H1 (cell line): Measurements from ENCODE around the gene LHFPL3. TPM values are rescaled to one million over a fixed set of nuclear protein-coding genes. Genes with fewer than 3 reads are reported as not detected.

ENCODE experiments used
- CTCF ChIA-PET: fragments of 300-600 bp; sonication (Branson Sonifier 250); formaldehyde crosslinking; loops from one replicate; lab custom pipeline; 2021; ENCODE audit not compliant: partially characterized antibody; lab: Charles Lee
- POLR2A ChIA-PET: fragments of 300-600 bp; sonication (Branson Sonifier 250); formaldehyde crosslinking; loops from one replicate; lab custom pipeline; 2021; ENCODE audit warnings: inconsistent platforms; ENCODE audit not compliant: partially characterized antibody; lab: Charles Lee
- DNase-seq, 2 experiments: peaks; one replicate each; pipeline versions ENCODE4 v3.0.0 to v3.0.0-alpha.2; 2010 to 2022; ENCODE audit warnings: low spot score in 2 of 2, low read depth in 1 of 2, mixed read lengths in 1 of 2
- FAIRE-seq: peaks from 2 replicates; lab custom pipeline; 2011; peaks lifted over from hg19 to GRCh38; lab: Jason Lieb, UNC
- H2AFZ ChIP-seq: 2 replicates; pipeline ENCODE4 v1.8.1; 2012; ENCODE audit warnings: low read length, inconsistent platforms
- H2AK5ac ChIP-seq: 2 replicates; pipeline ENCODE4 v1.6.1; 2013; ENCODE audit warnings: low read depth, low read length
- H2BK120ac ChIP-seq: replicated peaks from 2 replicates; pipeline ENCODE3; 2013; ENCODE audit warnings: low read depth, low read length, inconsistent platforms
- H2BK12ac ChIP-seq: 2 replicates; pipeline ENCODE4 v1.6.1; 2013; ENCODE audit warnings: low read depth, low read length
- H2BK15ac ChIP-seq: 2 replicates; pipeline ENCODE4 v1.6.1; 2013; ENCODE audit warnings: low read length
- H2BK20ac ChIP-seq: 2 replicates; pipeline ENCODE4 v1.6.1; 2013; ENCODE audit warnings: low read length
- H2BK5ac ChIP-seq: 2 replicates; pipeline ENCODE4 v1.6.1; 2013; ENCODE audit warnings: low read depth, low read length
- H3K14ac ChIP-seq: 2 replicates; pipeline ENCODE4 v1.6.1; 2013; ENCODE audit warnings: inconsistent platforms; ENCODE audit not compliant: insufficient read length
- H3K18ac ChIP-seq: 2 replicates; pipeline ENCODE4 v1.6.1; 2013; ENCODE audit warnings: low read length; ENCODE audit errors: extremely low read depth
- H3K23ac ChIP-seq: 2 replicates; pipeline ENCODE4 v1.6.1; 2013; ENCODE audit warnings: inconsistent platforms; ENCODE audit not compliant: insufficient read length
- H3K23me2 ChIP-seq: 2 replicates; pipeline ENCODE4 v1.6.1; 2013; ENCODE audit warnings: low read depth, low read length
- H3K27ac ChIP-seq: 2 replicates; pipeline ENCODE4 v1.6.1; 2011; ENCODE audit warnings: low read depth, low read length, inconsistent platforms
- H3K27me3 ChIP-seq, 4 experiments: replicated peaks in 1 of 4; 1 replicate in 1 of 4; 2 replicates in 3 of 4; pipeline versions ENCODE4 v1.6.1 to v1.8.1; 2011 to 2013; ENCODE audit warnings: low read length in 3 of 4, mild to moderate bottlenecking in 3 of 4, inconsistent platforms in 2 of 4, mixed read lengths in 2 of 4, moderate library complexity in 1 of 4; ENCODE audit not compliant: control insufficient read depth in 3 of 4, insufficient read depth in 3 of 4; ENCODE audit errors: extremely low read depth in 1 of 4
- H3K36me3 ChIP-seq, 4 experiments: 2 replicates each; pipeline versions ENCODE4 v1.6.1 to v1.8.1; 2011 to 2013; ENCODE audit warnings: mild to moderate bottlenecking in 4 of 4, low read length in 3 of 4, moderate library complexity in 2 of 4, control low read depth in 1 of 4, inconsistent platforms in 1 of 4; ENCODE audit not compliant: insufficient read depth in 4 of 4, control insufficient read depth in 2 of 4
- H3K4ac ChIP-seq: replicated peaks from 2 replicates; pipeline ENCODE3; 2013; ENCODE audit warnings: low read length, low read depth, mixed read lengths, inconsistent platforms; ENCODE audit not compliant: insufficient read length
- H3K4me1 ChIP-seq, 4 experiments: replicated peaks in 1 of 4; 1 replicate in 1 of 4; 2 replicates in 3 of 4; pipeline versions ENCODE4 v1.6.1 to v1.8.1; 2011 to 2013; ENCODE audit warnings: low read length in 3 of 4, inconsistent platforms in 2 of 4, mixed read lengths in 1 of 4; ENCODE audit not compliant: insufficient read depth in 4 of 4, control insufficient read depth in 3 of 4
- H3K4me2 ChIP-seq, 2 experiments: 2 replicates each; pipeline versions ENCODE4 v1.6.1 to v1.8.1; 2011 to 2013; ENCODE audit warnings: low read depth in 2 of 2, low read length in 2 of 2, control low read depth in 1 of 2, inconsistent platforms in 1 of 2, mild to moderate bottlenecking in 1 of 2; ENCODE audit not compliant: insufficient read depth in 1 of 2
- H3K4me3 ChIP-seq, 4 experiments: fragments of 200-600, 300-600 bp in 1 of 4; sonication (generic), shearing (Covaris generic), sonication (Bioruptor Twin) in 1 of 4; 2 replicates each; pipeline versions ENCODE4 v1.5.1 to v1.8.1; 2011 to 2016; ENCODE audit warnings: low read length in 4 of 4, low read depth in 3 of 4, control low read depth in 2 of 4, inconsistent platforms in 2 of 4, mild to moderate bottlenecking in 2 of 4, mixed read lengths in 1 of 4, moderate library complexity in 1 of 4; ENCODE audit not compliant: insufficient read depth in 2 of 4; ENCODE audit errors: extremely low read depth in 1 of 4
- H3K56ac ChIP-seq: replicated peaks from 2 replicates; pipeline ENCODE3; 2013; ENCODE audit warnings: low read depth, mild to moderate bottlenecking, mixed read lengths, low read length, inconsistent platforms; ENCODE audit not compliant: insufficient read length
- H3K79me1 ChIP-seq: 2 replicates; pipeline ENCODE4 v1.6.1; 2013; ENCODE audit warnings: low read depth, low read length, control low read depth
- H3K79me2 ChIP-seq, 2 experiments: 2 replicates each; pipeline versions ENCODE4 v1.6.1 to v1.8.1; 2012 to 2013; ENCODE audit warnings: low read length in 2 of 2, mild to moderate bottlenecking in 2 of 2, inconsistent platforms in 1 of 2; ENCODE audit not compliant: insufficient read depth in 2 of 2, control insufficient read depth in 1 of 2
- H3K9ac ChIP-seq, 4 experiments: replicated peaks in 1 of 4; 1 replicate in 1 of 4; 2 replicates in 3 of 4; pipeline versions ENCODE4 v1.6.1 to v1.8.1; 2011 to 2013; ENCODE audit warnings: low read depth in 3 of 4, low read length in 3 of 4, control low read depth in 2 of 4, mild to moderate bottlenecking in 2 of 4, moderate library complexity in 2 of 4, inconsistent platforms in 1 of 4; ENCODE audit errors: extremely low read depth in 1 of 4
- H3K9me3 ChIP-seq, 2 experiments: 2 replicates each; pipeline versions ENCODE4 v1.6.1 to v1.8.1; 2012 to 2013; ENCODE audit warnings: mild to moderate bottlenecking in 2 of 2, moderate library complexity in 2 of 2, control low read depth in 1 of 2, inconsistent platforms in 1 of 2, low read depth in 1 of 2, low read length in 1 of 2, mixed read lengths in 1 of 2; ENCODE audit not compliant: insufficient read depth in 2 of 2
- H4K20me1 ChIP-seq, 2 experiments: replicated peaks in 1 of 2; 2 replicates each; pipeline versions ENCODE3 to v1.8.1; 2011 to 2013; ENCODE audit warnings: inconsistent platforms in 2 of 2, low read length in 2 of 2, mild to moderate bottlenecking in 1 of 2; ENCODE audit not compliant: insufficient read depth in 2 of 2, control insufficient read depth in 1 of 2
- H4K5ac ChIP-seq: 2 replicates; pipeline ENCODE4 v1.6.1; 2013; ENCODE audit warnings: low read length, low read depth, mixed read lengths, inconsistent platforms; ENCODE audit not compliant: insufficient read length
- H4K8ac ChIP-seq: 2 replicates; pipeline ENCODE4 v1.8.0; 2013; ENCODE audit warnings: mild to moderate bottlenecking, moderate library complexity, low read length, inconsistent platforms; ENCODE audit not compliant: insufficient read depth; ENCODE audit errors: extremely low read depth
- H4K91ac ChIP-seq: replicated peaks from 2 replicates; pipeline ENCODE3; 2013; ENCODE audit warnings: low read length, mixed read lengths, inconsistent platforms; ENCODE audit not compliant: insufficient read length
- CEBPB ChIP-seq: IDR thresholded peaks from 2 replicates; pipeline ENCODE4 v1.6.1; 2012; ENCODE audit warnings: low read depth, low read length
- KDM1A ChIP-seq: fragments of 200-600, 300-600 bp; sonication (generic); IDR thresholded peaks from 2 replicates; pipeline ENCODE4 v1.7.1; 2016; ENCODE audit warnings: mild to moderate bottlenecking, low read length, borderline replicate concordance
- KDM4A ChIP-seq: IDR thresholded peaks from one replicate; pipeline ENCODE4 v1.7.1; 2012; ENCODE audit warnings: low read depth, mild to moderate bottlenecking, moderate library complexity, low read length, inconsistent platforms; ENCODE audit not compliant: severe bottlenecking
- NRF1 ChIP-seq: IDR thresholded peaks from 2 replicates; pipeline ENCODE4 v1.6.1; 2011; ENCODE audit warnings: mild to moderate bottlenecking, low read depth, low read length, improper control_type of control experiment
- PHF8 ChIP-seq: fragments of 200-600 bp; sonication (generic); conservative IDR thresholded peaks from 2 replicates; pipeline ENCODE4 v1.7.1; 2012; ENCODE audit warnings: low read depth, mild to moderate bottlenecking, inconsistent platforms, low read length, moderate library complexity
- POLR2A ChIP-seq, 2 experiments: IDR thresholded peaks; 1 replicate in 1 of 2; 2 replicates in 1 of 2; pipeline ENCODE4 v1.6.1; 2011; ENCODE audit warnings: low read depth in 2 of 2, low read length in 2 of 2, mild to moderate bottlenecking in 2 of 2; ENCODE audit errors: control extremely low read depth in 1 of 2
- RAD21 ChIP-seq, 2 experiments: IDR thresholded peaks in 1 of 2; conservative IDR thresholded peaks in 1 of 2; 2 replicates each; pipeline ENCODE4 v1.6.1; 2011; ENCODE audit warnings: low read depth in 2 of 2, low read length in 2 of 2, improper control_type of control experiment in 1 of 2, inconsistent platforms in 1 of 2, mild to moderate bottlenecking in 1 of 2, moderate library complexity in 1 of 2
- WGBS, 2 experiments: shearing (Covaris generic) in 1 of 2; methylation state at CpG; one replicate each; pipeline versions ENCODE4 v1.1.6 to v1.1.7; 2013 to 2015; ENCODE audit warnings: low lambda C conversion rate in 2 of 2, mixed read lengths in 2 of 2, inconsistent platforms in 1 of 2, low coverage in 1 of 2, missing lambda C conversion rate in 1 of 2; ENCODE audit not compliant: insufficient replicate concordance in 2 of 2, insufficient coverage in 1 of 2, insufficient read length in 1 of 2; ENCODE audit errors: extremely low coverage in 1 of 2, missing lambda C conversion rate in 1 of 2; 5-methylcytosine and 5-hydroxymethylcytosine counted together
- polyA plus RNA-seq, 7 experiments: library from polyadenylated mRNA; depleted of rRNA in 3 of 7; stranded (reverse) in 5 of 7; unstranded in 2 of 7; fragments of >200 nt in 5 of 7; fragments of 200-250 nt in 2 of 7; gene quantifications; 1 replicate in 5 of 7; 2 replicates in 1 of 7; 4 replicates in 1 of 7; pipeline versions ENCODE4 v1.2.1 to v1.2.3, GENCODE V29; 2011 to 2013; ENCODE audit warnings: missing spikeins in 2 of 7, mixed read lengths in 2 of 7
- total RNA-seq: library from RNA; stranded (reverse); fragmentation: NEBNext Ultra II Directional; extraction: Animal tissue kit (Norgen Biotek cat#: 25700); gene quantifications from 2 replicates; pipeline ENCODE4 v1.2.1, GENCODE V29; 2021
- TF ChIP-seq, protein P1 (sequence below): IDR thresholded peaks from 2 replicates; pipeline ENCODE4 v1.6.1; 2011; ENCODE audit warnings: low read depth, mild to moderate bottlenecking, low read length; ENCODE audit not compliant: insufficient read depth

The LHFPL3 gene
- total and polyA plus RNA-seq, 2 of the 8 experiments (the other 6 are each of a cell fraction or from before 2014, with no cell fraction given): 0.24 to 0.50 TPM

DNA sequence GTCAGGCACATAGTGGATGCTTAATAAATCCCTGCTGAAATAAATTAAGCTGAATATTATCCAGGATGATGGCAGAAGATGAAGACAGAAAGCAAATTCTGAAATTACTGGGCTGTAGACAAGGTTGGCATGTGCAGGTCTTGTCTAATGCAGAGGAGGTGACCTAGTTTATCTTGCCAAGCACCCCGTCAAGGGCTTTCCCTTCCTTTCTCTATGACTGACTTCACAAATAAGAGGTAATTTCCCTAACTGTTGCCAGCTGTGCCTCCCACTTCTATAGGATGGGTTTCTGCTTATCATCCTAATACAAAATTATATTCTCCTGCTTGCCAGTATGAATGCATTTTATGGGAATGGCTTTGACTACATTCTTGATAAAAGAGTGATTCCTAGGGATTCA is 38.0 kb downstream of the LHFPL3 start:
- CTCF ChIA-PET: no interaction called here
- no peaks in the 10 kb centered on the region for H4K20me1 ChIP-seq
- no peak overlapping the region for H2AK5ac ChIP-seq
- no peak overlapping the region for H2AFZ ChIP-seq
- no peak overlapping the region for H3K27ac ChIP-seq
- no peak overlapping the region for H2BK15ac ChIP-seq
- no peaks in the 10 kb centered on the region for H3K36me3 ChIP-seq
- TF ChIP-seq POLR2A (IDR thresholded peaks at IDR 0.05; ENCODE audit: control extremely low read depth in 1 of 2, low read depth in 2 of 2, low read length in 2 of 2) (no peak), CEBPB (no peak), KDM4A (no peak), RAD21 (IDR thresholded peaks at IDR 0.05 in 1 of 2, conservative IDR thresholded peaks at IDR 0.05 in 1 of 2; ENCODE audit: low read depth in 2 of 2, low read length in 2 of 2) (no peak), KDM1A (no peak), PHF8 (no peak), NRF1 (no peak)
- TF ChIP-seq, protein P1, sequence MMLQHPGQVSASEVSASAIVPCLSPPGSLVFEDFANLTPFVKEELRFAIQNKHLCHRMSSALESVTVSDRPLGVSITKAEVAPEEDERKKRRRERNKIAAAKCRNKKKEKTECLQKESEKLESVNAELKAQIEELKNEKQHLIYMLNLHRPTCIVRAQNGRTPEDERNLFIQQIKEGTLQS: no peak
- 100% methylated on average over 1 of the region's 1 CpG; no CpG with 5 or more reads in 1 of the 2 experiments for WGBS, 2 experiments
- H3K4me2 ChIP-seq: no peak overlapping the region
- POLR2A ChIA-PET: no interaction called here
- FAIRE-seq (no peak), DNase-seq (no peak)
- H3K79me1 ChIP-seq: no peaks in the 10 kb centered on the region
- H2BK20ac ChIP-seq: no peak overlapping the region
- no peaks in the 10 kb centered on the region for H3K27me3 ChIP-seq
- no peak overlapping the region for H3K4ac ChIP-seq
- no peak overlapping the region for H2BK5ac ChIP-seq
- H4K5ac ChIP-seq: no peak overlapping the region
- H2BK12ac ChIP-seq: no peak overlapping the region
- H3K18ac ChIP-seq: no peak overlapping the region
- H4K8ac ChIP-seq: no peak overlapping the region
- H3K9ac ChIP-seq: no peak overlapping the region
- no peak overlapping the region for H3K4me3 ChIP-seq
- no peak overlapping the region for H3K23ac ChIP-seq
- no peak overlapping the region for H2BK120ac ChIP-seq
- H3K79me2 ChIP-seq: no peaks in the 10 kb centered on the region
- H3K56ac ChIP-seq: no peak overlapping the region
- peaks cover 0 to 9% (median 5%) of the 10 kb centered on the region in 4 experiments; a peak in 4 of 7 replicates for H3K4me1 ChIP-seq
- H3K23me2 ChIP-seq: no peaks in the 10 kb centered on the region
- no peak overlapping the region for H4K91ac ChIP-seq
- H3K14ac ChIP-seq: no peak overlapping the region
- no peaks in the 10 kb centered on the region for H3K9me3 ChIP-seq
